IPS DF 4.7 (cell line): Measurements from ENCODE around the gene PRAME.
"Not testable (repeated sequence)": the region's sequence is repeated elsewhere in the genome, so short reads cannot be mapped to it uniquely, and the experiment has no call there.

Experiments used
- DNase-seq: peaks from one replicate; pipeline ENCODE4 v3.0.0-alpha.2; 2013; ENCODE audit warnings: low spot score; ENCODE audit errors: extremely low read depth

Gene PRAME

DNA sequence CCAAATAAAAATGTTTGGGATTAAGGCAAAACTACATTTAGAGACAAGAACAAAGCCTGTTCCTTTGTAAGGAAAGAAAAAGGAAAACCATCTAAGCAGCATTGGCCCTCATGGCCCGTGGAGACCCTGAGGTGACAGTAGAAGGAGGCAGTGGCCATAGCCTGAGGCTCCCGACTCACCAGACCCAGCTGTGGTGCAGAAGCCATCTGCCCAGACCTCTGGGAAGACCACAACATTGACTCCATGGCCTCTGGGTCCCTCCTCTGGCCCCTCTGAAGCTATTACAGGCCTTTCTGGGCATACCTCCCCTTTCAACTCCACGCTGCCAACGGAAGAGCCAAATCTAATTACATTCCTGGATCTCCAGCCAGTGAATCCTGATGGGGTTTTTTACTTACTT lies 6.4 kb downstream of the PRAME start:
- peak; percentile 38 for DNase-seq

DNA sequence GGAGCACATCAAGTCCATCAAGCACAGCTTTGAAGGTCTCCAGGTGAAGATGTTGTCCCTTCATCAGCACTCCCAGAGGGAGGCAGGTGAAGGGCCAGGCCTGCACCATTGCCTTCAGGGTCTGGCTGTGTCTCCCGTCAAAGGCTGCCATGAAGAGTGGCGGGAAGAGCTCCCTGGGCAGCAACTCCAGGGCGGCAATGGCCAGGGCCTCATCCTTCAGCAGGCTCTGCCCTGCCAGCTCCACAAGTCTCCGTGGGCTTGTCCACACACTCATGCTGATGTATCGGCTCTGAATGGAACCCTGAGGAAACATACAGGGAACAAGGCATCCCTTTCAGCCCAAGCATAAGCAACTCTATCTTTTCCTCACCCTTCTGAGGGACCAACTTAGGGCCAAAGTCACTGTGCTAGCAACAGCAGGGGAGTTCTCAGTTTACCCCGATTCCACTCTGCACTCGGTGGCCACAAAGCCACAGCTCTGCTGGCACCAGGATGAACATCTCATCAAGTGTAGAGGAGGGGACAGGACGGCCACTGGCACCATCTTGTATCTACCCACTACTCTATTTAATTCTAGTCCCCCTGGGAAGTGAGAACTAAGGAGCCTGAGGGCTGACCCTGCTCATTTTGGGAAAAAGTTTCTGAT lies 8.2 kb downstream of the PRAME start:
- DNase-seq = no peak

DNA sequence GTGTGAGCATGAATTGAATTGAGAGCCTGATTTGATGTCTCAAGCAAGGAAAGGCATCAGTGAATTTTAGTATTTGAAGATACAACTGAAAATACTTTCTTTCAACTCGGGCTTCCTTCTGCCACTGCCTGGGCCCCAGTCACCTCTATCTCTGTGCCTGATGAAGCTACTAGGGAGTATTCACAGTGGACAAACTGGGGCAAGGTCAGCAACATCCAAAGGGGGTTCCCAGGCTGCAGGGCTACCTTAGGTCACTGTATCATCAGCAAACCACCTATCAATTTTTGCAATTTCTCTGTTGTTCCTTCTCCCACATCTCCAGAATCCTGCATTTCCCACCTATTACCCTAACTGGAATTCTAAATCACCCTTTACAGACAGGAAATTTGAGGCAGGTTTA lies 10.2 kb downstream of the PRAME start:
- DNase-seq = no peak

DNA sequence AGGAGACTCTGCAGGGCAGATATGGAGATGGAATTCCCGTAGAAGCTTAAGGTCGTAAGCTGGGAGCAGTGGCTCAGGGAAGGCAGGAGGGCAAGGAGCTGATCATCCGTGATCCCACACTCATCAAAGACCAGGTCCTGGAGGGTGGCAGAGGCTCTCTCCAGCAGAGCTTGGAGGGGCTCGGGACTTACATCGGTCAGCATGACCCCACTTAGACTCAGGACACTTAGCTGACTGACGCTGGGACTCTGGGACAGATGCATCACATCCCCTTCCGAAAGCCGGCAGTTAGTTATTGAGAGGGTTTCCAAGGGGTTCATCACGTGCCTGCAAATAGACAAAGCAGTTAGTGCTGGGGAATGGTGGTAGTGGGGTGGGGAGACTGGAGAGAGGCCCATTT lies 10.7 kb downstream of the PRAME start:
- DNase-seq = no peak

DNA sequence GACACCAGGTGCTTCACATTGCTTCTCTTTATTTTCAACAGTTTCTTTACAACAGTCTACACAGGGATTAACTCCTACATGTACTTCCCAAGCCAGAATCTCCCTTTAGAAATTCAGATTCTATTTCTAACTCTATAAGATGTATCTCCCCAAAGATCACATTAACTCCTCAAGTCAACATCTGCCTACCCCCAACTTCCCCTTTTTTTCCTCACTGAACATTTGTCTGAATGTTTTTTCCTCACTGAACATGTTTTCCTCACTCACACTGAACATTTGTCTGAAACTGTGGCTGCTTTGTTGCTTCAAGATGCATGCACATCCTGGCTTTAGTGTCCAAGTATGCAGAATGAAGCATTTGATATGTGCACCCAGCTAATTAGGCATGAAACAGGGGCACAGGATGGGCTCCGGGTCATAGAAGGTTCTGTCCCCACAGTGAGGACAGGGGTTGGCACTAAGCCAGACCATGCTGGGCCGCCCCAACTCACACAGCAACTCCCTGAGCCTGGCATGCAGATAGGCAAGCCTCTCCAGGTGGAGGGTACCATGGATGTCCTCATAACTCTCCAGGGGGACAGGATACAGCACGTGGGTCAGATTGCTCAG lies 11.3 kb downstream of the PRAME start:
- no peak for DNase-seq

DNA sequence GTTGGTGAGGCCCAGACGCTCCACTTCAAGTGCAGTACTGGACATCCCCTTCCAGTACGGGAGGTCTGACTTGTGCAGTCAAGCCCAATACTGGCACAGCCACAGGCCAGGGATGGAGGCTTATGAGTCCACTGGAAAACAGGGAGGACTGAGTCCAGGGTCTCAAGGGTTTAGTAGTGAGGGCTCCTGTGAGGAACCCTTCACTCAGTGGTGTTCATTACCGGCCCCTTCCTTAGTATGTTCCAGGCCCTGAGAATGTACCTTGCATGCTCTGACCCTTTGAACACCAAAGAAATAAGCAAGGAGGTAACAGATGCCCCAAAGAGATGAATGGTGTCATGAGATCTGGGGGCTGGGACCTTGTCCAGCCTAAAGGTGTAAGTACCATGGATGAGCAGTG lies 11.8 kb downstream of the PRAME start:
- no peak for DNase-seq

DNA sequence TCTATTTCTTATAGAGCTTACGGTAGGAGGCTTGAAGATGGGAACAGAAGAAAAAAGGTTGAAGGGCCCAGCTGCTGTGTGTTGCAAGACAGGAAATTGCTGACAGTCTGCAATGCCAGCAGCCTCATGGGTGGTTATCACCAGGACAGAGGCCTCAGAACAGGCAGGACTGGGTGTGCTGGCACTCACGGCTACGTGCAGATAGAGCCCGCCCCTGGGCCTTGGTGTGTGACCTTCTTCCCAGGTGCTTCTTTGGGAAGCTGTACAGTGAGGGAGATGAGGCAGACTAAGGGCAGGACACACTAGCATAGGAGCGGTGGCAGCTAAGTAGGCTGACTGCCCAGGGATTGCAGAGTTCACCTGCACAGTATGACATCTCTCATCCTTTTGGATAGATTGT lies 12.6 kb downstream of the PRAME start:
- DNase-seq = no peak

DNA sequence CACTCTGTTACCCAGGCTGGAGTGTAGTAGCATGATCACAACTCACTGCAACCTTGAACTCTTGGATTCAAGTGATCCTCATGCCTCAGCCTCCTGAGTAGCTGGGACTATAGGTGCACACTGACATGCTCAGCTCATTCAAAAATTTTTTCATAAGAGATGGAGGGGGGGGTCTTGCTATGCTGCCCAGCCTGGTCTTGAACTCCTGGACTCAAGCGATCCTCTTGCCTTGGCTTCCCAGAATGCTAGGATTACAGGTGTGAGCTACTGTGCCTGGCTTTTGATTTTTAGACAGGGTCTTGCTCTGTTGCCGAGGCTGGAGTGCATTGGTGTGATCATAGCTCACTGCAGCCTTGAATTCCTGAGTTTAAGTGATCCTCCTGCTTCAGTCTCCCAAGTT lies 14.0 kb downstream of the PRAME start:
- DNase-seq = no peak

DNA sequence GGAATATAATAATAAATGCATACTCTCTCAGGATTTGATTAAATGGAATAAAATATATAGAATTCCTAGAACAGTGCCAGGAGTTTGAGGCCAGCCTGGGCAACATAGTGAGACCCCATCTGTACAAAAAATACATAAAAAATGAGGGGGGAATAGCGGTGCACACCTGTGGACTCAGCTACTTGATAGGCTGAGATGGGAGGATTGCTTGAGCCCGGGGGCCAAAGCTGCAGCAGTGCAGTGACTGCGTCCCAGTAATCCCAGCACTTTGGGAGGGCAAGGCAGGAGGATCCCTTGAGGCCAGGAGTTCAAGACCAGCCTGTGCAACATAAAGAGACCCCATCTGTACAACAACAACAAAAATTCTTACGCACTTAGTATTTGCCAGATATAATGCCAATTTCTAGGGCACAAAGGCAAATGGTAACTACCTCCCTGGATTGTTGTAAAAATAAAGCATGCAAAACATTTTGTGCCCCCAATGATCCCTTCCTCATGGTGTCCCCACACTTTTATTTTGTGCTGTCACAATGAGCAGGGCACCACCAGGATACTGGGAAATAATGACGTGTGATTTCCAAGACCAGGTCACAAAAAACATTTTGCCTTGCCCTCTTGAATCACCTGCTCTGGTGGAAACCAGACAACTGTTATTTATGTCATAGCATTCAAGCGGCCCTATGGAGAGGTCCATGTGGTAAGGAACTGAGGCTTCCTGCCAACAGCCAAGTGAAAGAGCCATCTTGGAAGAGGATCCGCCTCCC lies 20.7 kb downstream of the PRAME start:
- no peak for DNase-seq

DNA sequence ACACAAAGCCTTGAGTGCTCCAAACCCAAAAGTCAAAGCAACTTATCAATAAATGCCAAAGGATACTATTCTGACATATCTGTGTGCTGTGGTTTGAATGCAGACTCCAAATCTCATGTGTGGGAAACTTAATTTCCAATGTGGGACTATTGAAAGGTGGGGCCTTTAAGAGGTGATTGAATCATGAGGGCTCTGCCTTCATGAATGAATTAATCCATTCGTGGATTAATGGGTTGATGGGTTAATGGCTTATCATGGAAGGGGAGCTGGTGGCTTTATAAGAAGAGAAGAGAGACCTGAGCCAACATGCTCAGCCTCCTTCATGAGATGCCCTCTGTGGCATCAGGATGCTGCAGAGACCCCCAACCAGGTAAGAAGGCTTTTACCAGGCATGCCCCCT lies 22.1 kb downstream of the PRAME start:
- DNase-seq = no peak

DNA sequence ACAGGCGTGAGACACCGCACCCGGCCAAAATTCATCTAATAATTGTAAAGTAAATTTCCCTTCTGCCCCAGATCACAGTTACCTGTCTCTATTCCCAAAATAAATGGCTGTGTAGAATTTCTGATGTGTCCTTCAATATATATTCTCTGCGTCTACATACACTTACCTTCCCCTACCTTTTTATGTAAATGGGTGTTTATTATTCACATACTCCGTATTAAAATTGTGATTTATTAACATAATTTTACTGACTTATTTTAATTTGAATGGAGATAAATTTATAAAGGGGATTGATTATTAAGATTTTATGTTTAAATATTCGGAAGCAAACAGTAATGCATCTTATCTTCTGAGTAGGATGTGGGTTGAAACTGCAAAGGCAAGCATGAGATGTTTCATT lies 22.6 kb downstream of the PRAME start:
- DNase-seq = no peak

DNA sequence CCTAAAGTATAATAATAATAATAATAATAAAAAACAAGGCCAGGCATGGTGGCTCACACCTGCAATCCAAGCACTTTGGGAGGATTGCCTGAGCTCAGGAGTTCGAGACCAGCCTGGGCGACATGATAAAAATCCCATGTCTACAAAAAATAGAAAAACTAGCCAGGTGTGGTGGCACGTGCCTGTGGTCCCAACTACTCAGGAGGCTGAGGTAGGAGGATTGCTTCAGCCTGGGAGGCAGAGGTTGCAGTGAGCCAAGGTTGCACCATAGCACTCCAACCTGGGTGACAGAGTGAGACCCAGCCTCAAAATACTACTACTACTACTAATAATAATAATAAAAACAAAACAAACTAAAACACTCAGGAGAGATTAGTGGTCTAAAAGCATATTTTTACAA lies 23.4 kb downstream of the PRAME start:
- no peak for DNase-seq

DNA sequence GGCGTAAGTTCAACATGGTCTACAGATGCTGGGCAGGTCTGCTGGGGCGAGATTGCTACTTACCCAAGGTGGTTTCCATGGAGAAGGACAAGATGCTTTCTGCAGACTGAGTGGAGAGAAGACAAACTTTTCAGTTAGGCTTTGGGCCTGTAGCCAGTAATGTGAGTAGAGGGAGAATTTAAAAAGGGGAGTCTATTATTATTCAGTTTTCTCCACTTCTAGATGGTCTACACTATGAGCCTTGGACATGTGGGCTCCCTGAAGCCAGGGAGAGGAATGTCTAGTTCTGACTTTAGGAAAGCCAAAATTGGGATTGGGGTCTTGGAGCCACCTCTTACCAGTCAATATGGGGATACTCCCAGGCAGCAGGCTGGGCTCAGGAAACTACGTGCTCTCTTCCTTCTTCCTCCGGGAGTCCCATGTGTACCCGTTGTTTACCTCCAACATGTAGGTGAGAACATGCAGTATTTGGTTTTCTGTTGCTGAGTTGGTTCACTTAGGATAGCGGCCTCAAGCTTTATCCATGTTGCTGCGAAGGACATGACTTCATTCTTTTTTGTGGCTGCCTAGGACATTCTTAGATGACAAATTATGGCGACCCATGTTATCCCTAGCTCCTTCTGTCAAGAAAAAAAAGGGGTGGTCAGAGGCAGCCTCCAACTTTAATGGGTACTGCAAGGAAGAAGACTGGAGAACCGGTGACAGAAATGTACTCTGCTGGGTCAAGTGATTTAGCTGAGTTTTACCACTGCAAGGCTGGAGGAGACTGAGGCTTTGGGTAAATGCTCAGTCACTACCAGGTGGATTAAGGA lies 24.3 kb downstream of the PRAME start:
- DNase-seq = no peak

DNA sequence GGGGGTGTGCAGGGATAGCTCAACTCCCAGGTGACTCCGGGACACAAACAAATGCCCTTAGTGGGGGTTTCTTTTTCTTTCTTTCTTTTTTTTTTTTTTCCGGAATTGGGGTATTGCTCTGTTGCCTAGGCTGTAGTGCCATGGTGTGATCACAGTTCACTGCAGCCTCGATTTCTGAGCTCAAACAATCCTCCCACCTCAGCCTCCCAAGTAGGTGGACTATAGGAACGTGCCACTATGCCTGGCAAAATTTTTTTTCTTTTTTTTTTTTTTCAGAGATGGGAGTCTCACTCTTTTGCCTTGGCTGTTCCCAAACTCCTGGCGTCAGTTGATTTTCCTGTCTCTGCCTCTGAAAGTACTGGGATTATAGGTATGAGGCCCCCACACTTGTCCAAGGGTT lies 25.2 kb downstream of the PRAME start:
- no peak for DNase-seq

DNA sequence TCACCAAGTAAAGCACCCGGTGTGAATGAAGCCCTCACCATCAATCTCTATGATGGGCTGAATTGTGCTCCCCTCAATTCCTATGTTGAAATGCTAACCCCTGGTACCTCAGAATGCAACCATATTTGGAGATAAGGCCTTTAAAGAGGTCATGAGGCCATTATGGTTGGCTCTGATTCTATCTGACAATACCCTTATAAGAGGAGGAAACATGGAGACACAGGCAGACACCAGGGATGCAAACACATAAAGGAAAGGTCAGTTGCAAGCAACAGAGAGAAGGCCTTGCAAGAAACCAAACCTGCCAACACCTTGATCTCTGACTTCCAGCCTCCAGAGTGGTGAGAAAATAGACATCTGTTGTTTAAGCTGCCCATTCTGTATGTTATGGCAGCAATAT lies 25.6 kb downstream of the PRAME start:
- no peak for DNase-seq

DNA sequence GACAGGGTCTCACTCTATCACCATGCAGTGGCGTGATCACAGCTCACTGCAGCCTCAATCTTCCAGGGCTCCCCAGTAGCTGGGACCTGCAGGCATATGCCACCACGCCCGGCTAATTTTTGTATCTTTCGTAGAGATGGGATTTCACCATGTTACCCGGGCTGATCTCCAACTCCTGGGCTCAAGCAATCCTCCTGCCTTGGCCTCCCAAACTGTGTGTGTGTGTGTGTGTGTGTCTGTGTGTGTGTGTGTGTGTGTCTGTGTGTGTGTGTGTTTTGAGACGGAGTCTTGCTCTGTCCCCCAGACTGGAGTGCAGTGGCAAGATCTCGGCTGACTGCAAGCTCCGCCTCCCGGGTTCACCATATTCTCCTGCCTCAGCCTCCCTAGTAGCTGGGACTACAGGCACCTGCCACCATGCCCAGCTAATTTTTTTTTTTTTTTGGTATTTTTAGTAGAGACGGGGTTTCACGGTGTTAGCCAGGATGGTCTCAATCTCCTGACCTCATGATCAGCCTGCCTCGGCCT lies 26.5 kb downstream of the PRAME start:
- not testable (repeated sequence) for DNase-seq

DNA sequence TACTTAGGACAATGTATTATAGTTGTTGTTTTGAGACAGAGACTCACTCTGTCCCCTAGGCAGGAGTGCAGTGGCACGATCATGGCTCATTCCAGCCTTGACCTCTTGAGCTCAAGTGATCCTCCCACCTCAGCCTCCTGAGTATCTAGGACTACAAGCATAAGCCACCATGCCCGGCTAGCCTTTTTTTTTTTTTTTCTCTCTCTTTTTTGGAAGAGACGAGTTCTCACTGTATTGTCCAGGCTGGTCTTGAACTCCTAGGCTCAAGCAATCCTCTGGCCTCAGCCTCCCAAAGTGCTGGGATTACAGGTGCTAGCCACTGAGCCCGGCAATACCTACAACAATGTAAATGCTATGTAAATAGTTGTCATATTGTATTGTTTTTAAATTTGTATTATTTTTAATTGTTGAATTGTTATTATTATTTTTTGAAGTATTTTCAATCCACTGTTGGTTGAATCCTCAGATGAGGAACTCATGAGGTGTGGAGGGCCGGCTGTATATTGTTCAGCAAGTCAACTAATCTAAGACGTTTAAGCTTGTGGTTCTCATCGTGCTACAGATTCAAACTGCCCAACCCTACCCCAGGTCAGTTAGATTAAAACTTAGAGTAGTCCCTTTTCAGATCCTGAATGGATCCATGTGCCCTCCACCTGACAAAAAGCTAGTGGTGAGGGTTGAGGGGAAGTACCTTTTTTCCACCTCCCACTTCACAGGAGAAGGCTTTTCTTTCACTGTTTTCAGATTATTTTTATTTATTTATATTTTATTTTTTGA lies 27.1 kb downstream of the PRAME start:
- no peak for DNase-seq

DNA sequence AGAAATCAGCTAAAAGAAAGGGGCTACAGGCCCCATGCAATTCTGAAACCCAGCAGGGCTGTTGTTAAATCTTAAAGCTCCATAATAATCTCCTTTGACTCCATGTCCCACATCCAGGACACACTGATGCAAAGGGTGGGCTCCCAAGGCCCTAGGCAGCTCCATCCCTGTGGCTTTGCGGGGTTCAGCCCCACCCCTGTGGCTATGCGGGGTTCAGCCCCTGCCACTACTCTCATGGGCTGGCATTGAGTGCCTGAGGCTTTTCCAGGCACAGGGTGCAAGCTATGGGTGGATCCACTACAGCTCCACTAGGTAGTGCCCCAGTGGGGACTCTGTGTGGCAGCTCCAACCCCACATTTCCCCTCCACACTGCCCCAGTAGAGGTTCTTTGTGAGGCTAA lies 30.3 kb downstream of the PRAME start:
- DNase-seq = no peak

DNA sequence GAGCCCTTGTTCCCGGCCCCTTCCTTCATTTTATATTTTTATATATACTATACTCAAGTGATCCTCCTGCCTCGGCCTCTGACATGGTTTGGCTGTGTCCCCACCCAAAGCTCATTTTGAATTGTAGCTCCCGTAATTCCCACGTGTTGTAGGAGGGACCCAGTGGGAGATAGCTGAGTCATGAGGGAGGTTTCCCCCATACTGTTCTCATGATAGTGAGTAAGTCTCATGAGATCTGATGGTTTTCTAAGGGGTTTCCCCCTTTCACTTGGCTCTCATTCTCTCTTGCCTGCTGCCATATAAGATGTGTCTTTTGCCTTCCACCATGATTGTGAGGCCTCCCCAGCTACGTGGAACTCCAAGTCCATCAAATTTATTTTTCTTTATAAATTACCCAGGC lies 31.8 kb downstream of the PRAME start:
- no peak for DNase-seq

DNA sequence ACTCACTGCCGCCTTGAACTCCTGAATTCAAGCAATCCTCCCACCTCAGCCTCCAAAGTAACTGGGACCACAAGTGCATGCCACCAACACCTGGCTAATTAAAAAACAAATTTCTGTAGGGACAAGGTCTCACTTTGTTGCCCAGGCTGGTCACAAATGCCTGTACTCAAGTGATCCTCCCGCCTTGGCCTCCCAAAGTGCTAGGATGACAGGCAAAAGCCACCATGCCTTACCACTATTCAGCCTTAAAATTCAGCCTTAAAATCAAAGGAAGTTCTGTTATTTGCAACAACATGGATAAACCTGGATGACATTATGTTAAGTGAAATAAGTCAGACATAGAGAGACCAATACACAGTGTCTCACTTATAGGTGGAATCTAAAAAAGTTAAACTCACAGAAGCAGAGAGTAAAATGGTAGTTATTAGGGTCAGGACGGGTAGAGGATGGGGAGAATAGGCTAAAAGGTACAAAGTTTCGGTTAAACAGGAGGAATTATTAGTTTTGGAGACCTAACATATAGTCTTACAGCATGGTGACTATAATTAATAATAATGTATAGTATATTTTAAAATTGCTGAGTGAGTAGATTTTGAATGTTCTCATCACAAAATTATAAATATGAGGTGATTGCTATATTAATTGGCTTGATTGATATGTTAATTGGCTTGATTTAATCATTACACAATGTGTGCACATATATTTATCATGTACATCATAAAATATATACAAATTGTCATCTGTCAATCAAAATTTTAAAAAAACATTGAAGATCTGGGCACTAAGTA lies 32.7 kb downstream of the PRAME start:
- no peak for DNase-seq
